Measurements from ENCODE around the gene ASXL3. TPM values are rescaled to one million over a fixed set of nuclear protein-coding genes. Genes with fewer than 3 reads are reported as not detected.

ASXL3 gene
- total RNA-seq, 1 donor: under 0.01 TPM

DNA sequence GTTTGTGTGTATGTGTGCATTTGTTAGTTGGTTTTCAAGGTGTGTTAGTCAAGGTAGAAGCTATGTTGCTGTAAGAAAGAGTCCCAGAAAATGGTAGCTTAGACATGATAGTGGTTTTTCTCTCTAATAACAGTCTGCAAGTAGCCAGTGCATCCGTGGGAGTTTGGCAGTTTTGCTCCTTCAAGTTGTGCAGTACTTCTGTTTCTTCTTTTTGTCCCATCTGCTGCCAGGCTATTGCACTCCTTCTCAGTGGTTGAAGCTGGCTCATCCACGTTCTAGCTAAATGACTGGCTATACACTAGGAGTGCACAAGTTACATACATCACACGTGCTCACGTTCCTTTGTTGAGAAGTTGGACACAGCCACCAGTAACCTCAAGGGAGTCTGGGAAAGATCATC lies 134.7 kb downstream of the ASXL3 start:
- DNase-seq (ENCODE audit: low read depth in 2 of 3, low spot score in 2 of 3): no peak

DNA sequence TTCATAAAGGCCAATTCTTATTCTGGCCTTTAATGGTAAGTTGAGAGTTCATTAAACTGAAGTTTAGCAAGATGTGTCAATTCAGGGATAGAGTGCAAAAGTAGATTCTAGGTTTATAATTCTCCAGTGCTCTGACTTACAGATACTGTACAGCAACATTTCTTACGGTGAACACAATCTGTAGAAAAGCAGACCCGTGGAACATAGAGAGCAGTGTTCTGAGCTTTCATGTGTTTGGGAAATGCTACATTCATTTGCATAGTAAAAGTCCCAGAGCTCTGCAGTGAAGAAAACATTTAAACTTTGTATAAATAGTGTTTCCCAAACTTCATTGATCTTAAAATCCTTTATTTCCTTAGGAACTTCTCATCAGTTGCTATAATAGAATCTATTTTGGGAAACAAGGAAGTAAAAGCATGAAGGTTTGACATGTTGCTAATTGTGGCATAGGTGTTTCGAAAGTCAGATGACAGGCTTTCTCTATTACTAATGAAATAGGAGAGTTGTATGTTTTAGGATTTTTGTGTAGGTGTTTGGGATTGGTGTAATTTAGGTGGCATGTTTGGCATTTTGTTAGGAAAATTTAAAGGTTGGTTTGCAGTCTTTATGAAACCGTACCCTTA lies 138.2 kb downstream of the ASXL3 start:
- DNase-seq (ENCODE audit: low read depth in 2 of 3, low spot score in 2 of 3): no peak

DNA sequence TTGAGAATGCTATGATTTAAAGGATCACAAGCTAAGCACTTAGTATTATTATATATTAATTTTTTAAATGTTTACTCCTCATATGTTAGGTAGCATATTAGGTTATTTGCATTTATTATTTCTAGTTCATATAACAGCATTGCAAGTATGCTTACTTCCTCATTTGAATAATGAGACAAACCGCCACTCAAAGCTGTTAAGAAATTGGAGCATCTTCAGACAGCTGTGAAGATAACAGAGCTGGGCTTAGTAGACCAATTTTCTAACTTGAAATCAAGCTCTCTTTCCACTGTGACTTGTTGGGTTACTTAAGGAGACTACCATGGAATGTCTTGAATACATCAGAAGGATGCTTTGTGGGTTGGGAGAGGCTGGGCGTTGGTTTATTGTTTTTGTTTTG lies 139.3 kb downstream of the ASXL3 start:
- DNase-seq (ENCODE audit: low read depth in 2 of 3, low spot score in 2 of 3): no peak

DNA sequence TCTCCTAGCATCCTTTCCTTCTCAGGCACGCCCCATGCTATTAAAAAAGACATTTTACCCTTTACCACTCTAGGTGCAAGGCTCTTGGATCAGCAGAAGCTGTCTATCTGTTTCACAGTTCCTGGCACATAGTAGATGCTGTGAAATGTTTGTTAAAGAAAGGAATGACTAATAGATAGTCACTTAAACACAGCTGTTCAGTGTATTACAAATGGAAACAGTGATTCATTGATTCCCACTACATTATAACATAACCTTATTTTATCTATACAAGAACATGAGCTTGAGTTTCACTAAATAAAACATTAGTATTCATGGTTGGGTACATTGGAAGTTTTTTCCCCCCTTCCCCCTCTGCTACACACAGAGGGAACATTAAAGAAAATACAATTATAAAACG lies 142.1 kb downstream of the ASXL3 start:
- no peak for DNase-seq (ENCODE audit: low read depth in 2 of 3, low spot score in 2 of 3)

DNA sequence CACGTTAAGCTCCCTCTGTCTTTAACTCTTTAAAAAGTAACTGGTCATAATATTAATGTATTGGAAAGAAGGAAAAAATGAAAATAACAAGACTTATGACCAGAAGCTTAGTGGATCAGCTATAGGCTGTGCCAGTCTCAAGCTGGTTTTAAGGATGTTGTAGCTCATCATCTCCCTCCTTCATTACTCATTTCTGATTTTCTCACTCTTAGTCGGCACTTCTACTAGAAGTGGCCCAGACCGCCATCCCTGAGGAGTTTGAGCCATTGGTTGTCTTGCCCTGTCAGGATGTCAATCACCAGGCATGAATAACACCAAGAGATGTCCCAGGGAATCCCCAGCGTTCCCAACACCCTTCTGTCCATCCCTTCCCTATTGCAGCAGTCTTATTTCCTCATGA lies 151.5 kb downstream of the ASXL3 start:
- no peak for DNase-seq (ENCODE audit: low read depth in 2 of 3, low spot score in 2 of 3)

DNA sequence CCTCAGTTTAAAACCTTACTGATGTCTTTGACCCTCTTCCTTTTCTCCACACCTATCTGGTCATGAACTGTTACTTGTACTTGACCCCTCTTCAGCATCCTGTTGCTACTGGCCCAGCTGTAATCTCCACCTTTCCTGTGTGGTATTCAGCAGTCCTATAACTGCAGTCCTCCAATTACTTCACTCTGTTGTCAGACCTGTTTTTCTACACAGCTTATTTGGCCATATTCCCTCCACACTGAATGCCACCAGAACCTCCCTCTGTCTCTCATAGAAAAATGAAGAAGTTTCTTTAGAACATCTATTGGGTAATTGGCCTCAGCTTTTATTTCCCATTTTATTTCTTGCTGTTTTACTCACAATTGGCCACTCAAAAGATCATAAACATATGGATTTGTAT lies 155.4 kb downstream of the ASXL3 start:
- no peak for DNase-seq (ENCODE audit: low read depth in 2 of 3, low spot score in 2 of 3)

DNA sequence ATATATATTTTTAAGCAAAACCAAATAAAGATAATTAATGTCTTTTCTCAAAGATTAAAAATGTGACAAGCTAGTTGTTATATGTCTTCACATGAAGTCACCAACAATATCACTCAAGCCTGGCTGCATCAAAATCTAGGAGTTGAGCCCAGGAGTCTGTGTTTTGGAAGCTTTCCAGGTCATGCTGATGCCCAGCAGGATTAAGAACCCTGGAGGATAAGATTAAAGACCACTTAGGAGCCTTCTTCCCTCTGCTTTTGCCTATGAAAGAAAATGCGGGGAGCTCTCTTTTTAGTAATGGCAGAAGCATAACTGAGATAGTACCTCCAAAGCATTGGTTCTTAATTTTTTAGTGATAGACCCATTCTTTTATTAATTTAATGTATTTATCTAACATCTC lies 157.4 kb downstream of the ASXL3 start:
- DNase-seq (ENCODE audit: low read depth in 2 of 3, low spot score in 2 of 3): no peak

DNA sequence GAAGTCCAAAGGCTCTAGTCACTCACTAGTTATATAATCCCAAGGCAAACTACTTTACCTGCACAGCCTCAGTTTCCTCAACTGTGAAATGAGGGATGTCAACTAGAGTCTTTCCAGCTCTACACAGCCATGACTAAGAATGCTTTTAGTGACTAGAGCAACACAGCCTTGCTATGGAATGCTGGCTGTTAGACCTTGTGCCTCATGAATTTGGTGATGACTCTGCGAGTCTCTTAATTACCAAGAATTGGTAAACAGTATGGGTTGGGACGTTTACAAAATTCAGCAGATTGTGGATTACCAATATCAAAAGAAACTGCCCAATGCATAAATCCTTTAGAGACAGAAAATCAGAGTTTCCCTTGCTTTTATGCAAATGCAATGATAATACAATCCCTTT lies 163.7 kb downstream of the ASXL3 start:
- no peak for DNase-seq (ENCODE audit: low read depth in 2 of 3, low spot score in 2 of 3)

DNA sequence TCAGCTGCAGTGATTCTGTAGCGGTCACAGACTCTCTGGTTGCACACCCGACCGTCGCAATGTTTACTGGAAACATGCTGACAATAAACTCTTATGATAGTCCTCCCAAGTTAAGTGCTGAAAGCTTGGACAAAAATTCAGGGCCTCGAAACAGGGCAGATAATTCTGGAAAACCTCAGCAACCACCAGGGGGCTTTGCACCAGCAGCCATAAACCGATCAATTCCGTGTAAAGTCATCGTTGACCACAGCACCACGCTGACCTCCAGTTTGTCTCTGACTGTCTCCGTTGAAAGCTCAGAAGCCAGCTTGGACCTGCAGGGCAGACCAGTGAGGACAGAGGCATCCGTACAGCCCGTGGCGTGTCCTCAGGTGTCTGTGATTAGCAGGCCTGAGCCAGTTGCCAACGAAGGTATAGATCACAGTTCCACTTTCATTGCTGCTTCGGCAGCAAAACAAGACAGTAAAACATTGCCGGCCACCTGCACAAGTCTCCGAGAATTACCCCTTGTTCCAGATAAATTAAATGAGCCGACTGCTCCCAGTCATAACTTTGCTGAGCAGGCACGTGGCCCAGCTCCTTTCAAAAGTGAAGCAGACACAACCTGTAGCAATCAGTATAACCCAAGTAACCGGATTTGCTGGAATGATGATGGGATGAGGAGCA lies 166.1 kb downstream of the ASXL3 start:
- no peak for DNase-seq (ENCODE audit: low read depth in 2 of 3, low spot score in 2 of 3)

DNA sequence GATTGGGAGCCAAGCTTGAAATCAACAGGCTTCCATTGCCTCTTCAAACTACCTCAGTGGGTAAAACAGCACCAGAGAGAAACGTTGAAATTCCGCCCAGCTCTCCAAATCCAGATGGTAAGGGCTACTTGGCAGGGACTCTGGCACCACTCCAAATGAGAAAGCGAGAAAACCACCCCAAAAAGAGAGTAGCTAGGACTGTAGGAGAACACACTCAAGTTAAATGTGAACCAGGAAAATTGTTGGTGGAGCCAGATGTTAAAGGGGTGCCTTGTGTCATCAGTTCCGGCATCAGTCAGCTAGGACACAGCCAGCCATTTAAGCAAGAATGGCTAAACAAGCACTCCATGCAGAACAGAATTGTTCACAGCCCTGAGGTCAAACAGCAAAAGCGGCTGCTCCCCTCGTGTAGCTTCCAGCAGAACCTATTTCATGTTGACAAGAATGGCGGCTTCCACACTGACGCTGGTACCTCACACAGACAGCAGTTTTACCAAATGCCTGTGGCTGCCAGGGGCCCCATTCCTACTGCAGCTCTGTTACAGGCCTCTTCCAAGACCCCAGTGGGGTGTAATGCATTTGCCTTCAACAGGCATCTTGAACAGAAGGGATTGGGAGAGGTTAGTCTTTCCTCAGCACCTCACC lies 167.3 kb downstream of the ASXL3 start:
- DNase-seq (ENCODE audit: low read depth in 2 of 3, low spot score in 2 of 3): no peak

DNA sequence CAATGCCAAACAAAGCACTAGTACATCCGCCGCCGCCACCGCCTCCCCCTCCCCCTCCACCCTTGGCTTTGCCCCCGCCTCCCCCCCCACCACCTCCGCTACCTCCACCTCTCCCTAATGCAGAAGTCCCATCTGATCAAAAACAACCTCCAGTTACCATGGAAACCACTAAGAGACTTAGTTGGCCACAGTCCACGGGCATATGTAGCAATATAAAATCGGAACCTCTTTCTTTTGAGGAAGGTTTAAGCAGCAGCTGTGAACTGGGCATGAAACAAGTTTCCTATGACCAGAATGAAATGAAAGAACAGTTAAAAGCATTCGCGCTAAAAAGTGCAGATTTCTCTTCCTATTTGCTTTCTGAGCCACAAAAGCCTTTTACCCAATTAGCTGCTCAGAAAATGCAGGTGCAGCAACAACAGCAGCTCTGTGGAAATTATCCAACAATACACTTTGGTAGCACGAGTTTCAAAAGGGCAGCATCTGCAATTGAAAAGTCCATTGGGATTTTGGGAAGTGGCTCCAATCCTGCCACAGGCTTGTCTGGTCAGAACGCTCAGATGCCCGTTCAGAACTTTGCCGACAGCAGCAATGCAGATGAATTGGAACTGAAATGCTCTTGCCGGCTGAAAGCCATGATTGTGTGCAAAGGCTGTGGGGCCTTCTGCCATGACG lies 168.0 kb downstream of the ASXL3 start:
- DNase-seq (ENCODE audit: low read depth in 2 of 3, low spot score in 2 of 3): no peak

DNA sequence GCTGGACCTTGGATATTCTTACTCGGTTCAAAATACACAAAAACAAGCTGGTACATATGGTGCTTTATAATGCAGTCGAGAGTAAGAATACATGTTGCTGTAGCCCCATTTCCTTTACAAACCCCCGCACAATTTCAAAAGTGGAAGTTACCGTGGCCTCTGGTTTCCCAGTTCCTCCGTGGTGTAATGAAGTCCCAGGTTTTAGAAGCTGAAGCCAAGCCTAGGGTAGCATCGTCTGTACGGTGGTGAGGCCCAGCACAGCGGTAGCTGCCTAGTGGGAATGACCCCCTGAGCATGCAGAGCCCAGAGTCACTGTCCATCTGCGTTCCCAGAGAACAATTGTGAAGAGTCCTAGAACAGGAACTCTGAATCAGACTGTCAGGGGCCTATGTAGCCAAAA lies 171.8 kb downstream of the ASXL3 start:
- no peak for DNase-seq (ENCODE audit: low read depth in 2 of 3, low spot score in 2 of 3)

DNA sequence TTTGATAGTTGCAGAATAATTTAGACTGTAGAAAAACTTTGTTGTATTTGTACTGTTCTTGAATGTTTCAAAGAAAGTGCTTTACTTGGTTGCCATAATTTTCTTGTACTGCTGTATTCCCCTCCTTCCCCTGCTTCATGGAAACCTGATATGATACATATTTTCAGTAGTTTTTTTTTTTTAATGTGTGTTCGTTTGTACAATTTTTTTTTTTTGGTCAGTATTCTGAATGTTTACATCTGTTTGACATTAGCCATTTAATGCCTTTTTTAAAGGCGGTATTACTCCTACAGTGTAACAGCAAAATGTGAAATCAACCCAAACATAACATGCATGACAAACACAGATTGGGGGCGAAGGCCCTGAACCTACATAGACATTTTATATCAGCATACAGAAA lies 172.3 kb downstream of the ASXL3 start:
- no peak for DNase-seq (ENCODE audit: low read depth in 2 of 3, low spot score in 2 of 3)

DNA sequence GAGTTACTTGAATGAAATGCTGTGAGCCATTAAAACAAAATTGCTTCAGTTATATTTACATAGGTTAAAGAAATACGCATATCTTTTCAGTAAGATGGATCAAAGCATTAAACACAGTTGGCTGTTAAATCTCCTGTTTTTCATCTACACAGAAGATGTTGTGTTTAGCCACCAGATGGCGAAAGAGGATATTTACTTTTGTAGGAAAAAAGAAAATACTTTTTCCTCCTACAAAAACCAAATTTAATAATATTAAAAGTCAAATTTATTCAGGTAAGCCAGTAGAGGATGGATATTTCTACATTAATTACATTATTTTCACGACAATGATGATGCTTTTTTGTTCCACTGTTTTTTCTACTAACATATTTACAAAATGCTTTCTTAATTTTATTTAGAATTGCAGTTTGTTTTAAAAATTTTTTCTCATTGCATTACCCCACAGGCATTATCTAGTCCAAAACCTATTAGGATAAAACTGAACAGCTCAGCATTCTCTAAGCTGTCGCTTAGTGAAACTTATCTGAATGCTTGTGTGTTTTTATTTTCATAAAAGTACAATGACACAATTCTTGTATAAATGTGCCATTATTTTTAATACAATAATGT lies 173.7 kb downstream of the ASXL3 start:
- peak in 1 of 3 donors; percentile 10 for DNase-seq (ENCODE audit: low read depth in 2 of 3, low spot score in 2 of 3)

DNA sequence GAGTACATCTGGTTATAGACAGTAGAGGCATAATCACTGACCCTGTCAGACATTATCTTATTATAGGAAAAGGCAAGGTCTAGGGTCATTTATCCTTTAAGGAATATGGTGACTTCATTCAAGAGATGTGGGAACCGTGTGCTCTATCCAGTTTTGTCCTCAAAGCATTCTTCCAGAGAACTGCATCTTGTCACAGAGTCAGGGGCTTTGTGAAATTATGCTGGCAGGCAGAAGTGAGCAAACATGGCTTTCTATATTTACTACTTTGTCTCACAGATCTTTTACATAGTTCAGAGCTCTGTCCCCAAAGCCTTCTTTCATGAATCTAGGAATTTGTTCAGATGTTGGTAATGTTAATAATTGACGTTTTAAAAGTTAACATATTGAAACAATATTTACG lies 177.4 kb downstream of the ASXL3 start:
- no peak for DNase-seq (ENCODE audit: low read depth in 2 of 3, low spot score in 2 of 3)

DNA sequence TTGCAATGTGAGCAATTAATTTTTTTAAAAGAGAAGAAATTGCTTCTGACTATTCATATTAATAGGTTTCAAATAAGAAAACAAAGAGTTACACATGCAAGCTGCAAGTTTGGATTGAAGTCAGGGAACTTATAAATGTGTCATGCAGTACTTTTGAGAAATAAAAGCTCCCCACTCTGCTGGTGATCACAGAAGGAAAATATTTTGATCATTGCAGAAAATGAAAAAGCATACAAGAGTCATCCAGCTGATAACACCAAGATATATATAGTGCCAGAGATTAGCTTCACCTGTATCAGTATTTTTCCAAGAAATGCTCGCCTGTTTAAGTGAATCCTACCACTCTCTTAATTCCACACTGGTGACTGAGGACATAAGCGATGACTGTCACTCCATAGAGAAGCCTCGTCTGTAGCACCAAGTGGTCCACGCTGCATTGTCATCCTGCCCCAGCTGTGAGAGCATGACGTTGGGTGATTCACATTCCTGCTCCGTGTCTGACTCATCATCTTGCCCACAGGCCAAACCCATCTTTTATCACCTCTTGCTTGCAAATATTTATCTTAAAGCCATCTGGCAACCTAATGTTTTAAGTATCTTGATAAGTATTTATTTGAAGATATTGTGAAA lies 178.0 kb downstream of the ASXL3 start:
- peak in 1 of 3 donors; percentile 9 for DNase-seq (ENCODE audit: low read depth in 2 of 3, low spot score in 2 of 3)

DNA sequence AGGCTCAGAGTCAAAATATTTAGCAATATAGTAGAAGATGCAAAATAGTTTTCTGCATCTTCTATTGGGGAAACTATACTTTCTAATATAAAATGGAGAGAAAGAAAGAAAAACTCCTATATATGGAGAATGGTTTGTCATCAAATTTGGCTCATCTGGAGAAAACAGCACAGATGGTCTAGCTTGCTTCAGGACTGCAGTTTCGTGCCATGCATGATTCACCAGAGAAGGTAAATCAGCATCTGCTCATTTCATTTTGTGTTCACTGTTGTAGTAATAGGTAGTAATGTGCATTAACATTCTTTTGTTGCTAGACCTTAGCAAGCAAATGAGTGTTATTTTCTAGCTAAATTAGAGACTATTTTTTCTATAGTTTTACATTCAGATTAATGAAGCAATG lies 179.0 kb downstream of the ASXL3 start:
- no peak for DNase-seq (ENCODE audit: low read depth in 2 of 3, low spot score in 2 of 3)

DNA sequence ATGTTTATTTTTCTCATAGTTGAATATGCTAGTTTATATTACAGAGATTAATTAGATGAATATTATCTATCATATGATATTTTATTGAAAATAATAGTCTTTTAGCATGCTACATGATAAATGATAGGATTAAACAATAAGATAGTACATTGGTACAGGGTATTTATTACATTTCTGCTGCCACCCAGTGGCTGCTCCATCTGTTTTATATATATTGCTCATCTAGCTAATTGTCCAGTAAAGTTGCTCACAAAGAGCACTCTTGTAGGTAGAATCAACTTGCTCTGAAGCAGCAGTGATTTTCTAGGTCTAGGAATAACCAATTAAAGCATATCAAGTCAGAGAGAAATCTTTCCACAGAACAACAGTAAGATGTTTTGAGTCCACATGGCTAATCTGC lies 183.3 kb downstream of the ASXL3 start:
- peak in 2 of 3 donors; percentile 7 to 11 for DNase-seq (ENCODE audit: low read depth in 2 of 3, low spot score in 2 of 3)

DNA sequence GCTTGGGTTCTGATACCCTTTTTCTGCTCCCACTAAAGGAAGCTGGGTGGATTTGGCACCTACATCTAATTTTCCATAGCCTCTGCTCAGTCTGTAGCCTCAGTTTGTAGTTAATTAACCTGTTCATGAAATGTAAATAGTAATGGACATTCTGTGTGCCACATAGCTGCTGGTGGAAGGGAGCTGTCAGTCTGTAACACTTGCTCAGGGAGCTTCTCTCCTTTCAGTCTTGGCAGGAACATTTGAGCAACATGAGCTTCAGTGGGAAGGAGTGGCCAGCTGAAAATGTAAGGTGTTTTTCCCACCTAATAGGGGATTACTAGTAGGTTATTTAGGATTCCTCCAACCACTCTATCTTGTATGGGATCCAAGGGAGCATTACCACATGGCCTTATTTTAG lies 203.4 kb downstream of the ASXL3 start:
- no peak for DNase-seq (ENCODE audit: low read depth in 2 of 3, low spot score in 2 of 3)
